MM.1S (cell line): ENCODE results near the gene GLYATL1B.
"Not testable (repeated sequence)": the region's sequence is repeated elsewhere in the genome, so short reads cannot be mapped to it uniquely, and the experiment has no call there.

Experiments
- DNase-seq: peaks from one replicate; pipeline ENCODE4 v3.0.0-alpha.2; 2015
- H2AFZ ChIP-seq: fragments of 300-600 bp; sonication (generic); 2 replicates; pipeline ENCODE4 v1.6.0; 2016; ENCODE audit warnings: antibody characterized with exemption, low read length
- H3F3A ChIP-seq: fragments of 300-600 bp; sonication (generic); 2 replicates; pipeline ENCODE4 v1.6.1; 2016; ENCODE audit warnings: mild to moderate bottlenecking, antibody characterized with exemption, low read length, moderate library complexity, mixed read lengths; ENCODE audit not compliant: insufficient read depth
- H3K27ac ChIP-seq: fragments of 300-600 bp; sonication (generic); 2 replicates; pipeline ENCODE4 v1.5.1; 2016; ENCODE audit warnings: mild to moderate bottlenecking, low read length
- H3K27me3 ChIP-seq: fragments of 300-600 bp; sonication (generic); replicated peaks from 2 replicates; pipeline ENCODE4 v1.6.0; 2016; ENCODE audit warnings: low read length; ENCODE audit not compliant: insufficient read depth
- H3K36me3 ChIP-seq: fragments of 300-600 bp; sonication (generic); replicated peaks from 2 replicates; pipeline ENCODE4 v1.6.1; 2016; ENCODE audit warnings: mild to moderate bottlenecking, low read length, mixed read lengths; ENCODE audit not compliant: insufficient read depth
- H3K4me1 ChIP-seq: fragments of 300-600 bp; sonication (generic); 2 replicates; pipeline ENCODE4 v1.6.1; 2016; ENCODE audit warnings: low read length, mixed read lengths
- H3K4me2 ChIP-seq: fragments of 300-600 bp; sonication (generic); 2 replicates; pipeline ENCODE4 v1.6.0; 2016; ENCODE audit warnings: low read depth, low read length
- H3K4me3 ChIP-seq: fragments of 300-600 bp; sonication (generic); 2 replicates; pipeline ENCODE4 v1.5.1; 2016; ENCODE audit warnings: low read length, mixed read lengths
- H3K79me2 ChIP-seq: fragments of 300-600 bp; sonication (generic); 2 replicates; pipeline ENCODE4 v1.6.1; 2016; ENCODE audit warnings: mixed run types, low read length, mixed read lengths
- H3K9ac ChIP-seq: fragments of 300-600 bp; sonication (generic); 2 replicates; pipeline ENCODE4 v1.6.1; 2016; ENCODE audit warnings: low read length, mixed read lengths
- H3K9me2 ChIP-seq: fragments of 300-600 bp; sonication (generic); replicated peaks from 2 replicates; pipeline ENCODE4 v1.6.1; 2016; ENCODE audit warnings: mild to moderate bottlenecking, low read length, mixed read lengths; ENCODE audit not compliant: insufficient read depth
- H3K9me3 ChIP-seq: fragments of 300-600 bp; sonication (generic); replicated peaks from 2 replicates; pipeline ENCODE4 v1.6.1; 2016; ENCODE audit warnings: mild to moderate bottlenecking, low read length, mixed read lengths; ENCODE audit not compliant: insufficient read depth
- H4K20me1 ChIP-seq: fragments of 300-600 bp; sonication (generic); 2 replicates; pipeline ENCODE4 v1.6.1; 2016; ENCODE audit warnings: mild to moderate bottlenecking, low read length, moderate library complexity, mixed read lengths; ENCODE audit not compliant: insufficient read depth
- CTCF ChIP-seq: fragments of 300-600 bp; sonication (generic); IDR thresholded peaks from 2 replicates; pipeline ENCODE4 v1.5.1; 2016; ENCODE audit warnings: antibody characterized with exemption, low read length, mixed read lengths
- EZH2 ChIP-seq: fragments of 300-600 bp; sonication (generic); optimal IDR thresholded peaks from 2 replicates; pipeline ENCODE3; 2017; ENCODE audit warnings: low read depth, mild to moderate bottlenecking, antibody characterized with exemption, low read length, mixed read lengths
- EZH2phosphoT487 ChIP-seq: fragments of 300-600 bp; sonication (generic); IDR thresholded peaks from 2 replicates; pipeline ENCODE4 v1.6.1; 2018; ENCODE audit warnings: antibody characterized with exemption, low read length

The GLYATL1B gene

GRCh38 chr11:59062602-59063529, 23.2 kb upstream of the GLYATL1B start:
- no peaks in the 10 kb centered on the region for H3K9me3 ChIP-seq
- no peaks in the 10 kb centered on the region for H3K27me3 ChIP-seq
- no peak for DNase-seq
- H3K36me3 ChIP-seq, result no peaks in the 10 kb centered on the region
- H3K4me2 ChIP-seq, result no peak overlapping the region
- no peak overlapping the region for H3K27ac ChIP-seq
- H3K9me2 ChIP-seq, result no peaks in the 10 kb centered on the region
- H2AFZ ChIP-seq, result no peak overlapping the region
- H3K79me2 ChIP-seq, result no peaks in the 10 kb centered on the region
- H3F3A ChIP-seq, result no peaks in the 10 kb centered on the region
- no peak overlapping the region for H3K4me3 ChIP-seq
- no peak overlapping the region for H3K9ac ChIP-seq
- no peaks in the 10 kb centered on the region for H4K20me1 ChIP-seq
- no peaks in the 10 kb centered on the region for H3K4me1 ChIP-seq
- TF ChIP-seq EZH2phosphoT487, result no peak
- TF ChIP-seq EZH2, result no peak
- TF ChIP-seq CTCF, result no peak

GRCh38 chr11:59063996-59064727, 21.9 kb upstream of the GLYATL1B start:
- H3K4me2 ChIP-seq, H3K4me3 ChIP-seq, H3K9me3 ChIP-seq, H3K4me1 ChIP-seq, DNase-seq, H3K9me2 ChIP-seq, H3K27me3 ChIP-seq, H3K27ac ChIP-seq, H4K20me1 ChIP-seq, H3K9ac ChIP-seq, H2AFZ ChIP-seq, H3K79me2 ChIP-seq, H3F3A ChIP-seq, H3K36me3 ChIP-seq: not testable (repeated sequence)

- Histone ChIP-seq H4K20me1 (no peaks in the 10 kb centered on the region), H3K27ac (no peak overlapping the region), H3K4me3 (no peak overlapping the region), H2AFZ (no peak overlapping the region), H3K36me3 (no peaks in the 10 kb centered on the region), H3K9ac (no peak overlapping the region), H3K79me2 (no peaks in the 10 kb centered on the region), H3K4me1 (no peaks in the 10 kb centered on the region), H3F3A (no peaks in the 10 kb centered on the region), H3K9me2 (no peaks in the 10 kb centered on the region), H3K4me2 (no peak overlapping the region), H3K9me3 (no peaks in the 10 kb centered on the region), H3K27me3 (no peaks in the 10 kb centered on the region)
- no peak for TF ChIP-seq EZH2
- no peak for TF ChIP-seq CTCF
- TF ChIP-seq EZH2phosphoT487, result no peak
- DNase-seq, result no peak
These were observed 17.0 kb upstream of the GLYATL1B start for GRCh38 chr11:59069087-59069486.
